Measurements from ENCODE around the gene PCNT. TPM values are rescaled to one million over a fixed set of nuclear protein-coding genes. Genes with fewer than 3 reads are reported as not detected.

PCNT gene
- total and polyA plus RNA-seq, 10 of the 15 experiments (the other 5 are each of a cell fraction or from before 2014, with no cell fraction given), result 2.9 to 39.6 (median 20.5) TPM

GRCh38 chr21:46411691-46412090, 87.7 kb downstream of the PCNT start (continued):
- no peak for TF ChIP-seq PBX3 (IDR thresholded peaks at IDR 0.05; ENCODE audit: insufficient replicate concordance, low read depth, low read length)
- no peak for TF ChIP-seq ZNF592 (IDR thresholded peaks at IDR 0.05)

- intact Hi-C loops (cut with micrococcal nuclease; ENCODE audit: unreplicated experiment), result no loop called here
Measured at GRCh38 chr21:46412521-46413364, 88.8 kb downstream of the PCNT start.

More at GRCh38 chr21:46412521-46413364, 88.8 kb downstream of the PCNT start:
- Histone ChIP-seq H2AFZ (ENCODE audit: control insufficient read depth, low read depth, low read length) (no peak overlapping the region), H3K27ac (ENCODE audit: control insufficient read depth, insufficient read depth) (no peak overlapping the region), H4K20me1 (ENCODE audit: control insufficient read depth, insufficient read depth) (no peaks in the 10 kb centered on the region), H3K9ac (ENCODE audit: control insufficient read depth, insufficient read depth, low read length) (no peak overlapping the region), H3K4me1 (ENCODE audit: control insufficient read depth, insufficient read depth, low read length) (no peaks in the 10 kb centered on the region), H3K9me3 (replicated peaks; ENCODE audit: control insufficient read depth, insufficient read depth, low read length) (no peaks in the 10 kb centered on the region), H3K79me2 (ENCODE audit: control insufficient read depth, insufficient read depth, low read length) (no peaks in the 10 kb centered on the region), H3K36me3 (ENCODE audit: control insufficient read depth in 2 of 2, insufficient read depth in 2 of 2, low read length in 1 of 2) (peaks cover 8 to 13% of the 10 kb centered on the region in 2 experiments), H3K27me3 (replicated peaks in 1 of 2; ENCODE audit: control insufficient read depth in 2 of 2, insufficient read depth in 2 of 2, low read length in 1 of 2) (no peaks in the 10 kb centered on the region), H3K4me3 (no peak overlapping the region), H3K4me2 (ENCODE audit: control insufficient read depth, insufficient read depth) (no peak overlapping the region)
- ATAC-seq (no peak), FAIRE-seq (no peak), DNase-seq (ENCODE audit: low read depth, low spot score) (no peak)
- TF ChIP-seq SPI1 (IDR thresholded peaks at IDR 0.05; ENCODE audit: borderline replicate concordance, insufficient read depth, low read depth, low read length) (no peak), POLR2A (IDR thresholded peaks at IDR 0.05; ENCODE audit: low read depth, low read length) (peak; percentile 34; the same call in 1 of the 2 replicates), FOS (IDR thresholded peaks at IDR 0.05; ENCODE audit: borderline replicate concordance, extremely low read depth, insufficient read length) (no peak), ASH2L (IDR thresholded peaks at IDR 0.05; ENCODE audit: borderline replicate concordance, low read depth) (no peak)
- POLR2A ChIA-PET, result no interaction called here
- SMC1A ChIA-PET (ENCODE audit: uncharacterized antibody, unreplicated experiment), result interaction anchor here (0.6 kb wide), 1 partner anchor 88 kb away, joined by 3 read pairs; no protein-coding TSS in a partner anchor
- RAD21 ChIA-PET (ENCODE audit: unreplicated experiment), result no interaction called here
- no TSS peak for BruUV-seq (replicated peaks)
- CTCF ChIA-PET, result no interaction called here
- in situ Hi-C loops (cut with MboI), result no loop called here
- WGBS (ENCODE audit: insufficient coverage, insufficient replicate concordance, low lambda C conversion rate, missing lambda C conversion rate), result 86% methylated on average over 36 of the region's 39 CpGs
